PC-3 (cell line): ENCODE measurements around the gene CREG2.

ENCODE experiments used
- CTCF ChIP-seq: fragments of 300-600 bp; sonication (generic); conservative IDR thresholded peaks from 2 replicates; pipeline ENCODE4 v1.5.1; 2017; ENCODE audit warnings: antibody characterized with exemption, low read depth, mild to moderate bottlenecking, low read length
- EZH2phosphoT487 ChIP-seq: fragments of 300-600 bp; sonication (generic); IDR thresholded peaks from 2 replicates; pipeline ENCODE4 v1.6.1; 2018; ENCODE audit warnings: mild to moderate bottlenecking, antibody characterized with exemption, low read length, borderline replicate concordance

GRCh38 chr2:101337877-101338276 lies 49.4 kb downstream of the CREG2 start:
- TF ChIP-seq CTCF, result no peak
- no peak for TF ChIP-seq EZH2phosphoT487
